NCI-H748 (cell line): Measurements from ENCODE around the gene THEM5.

ENCODE experiments used
- DNase-seq: peaks from one replicate; lab custom pipeline; 2025; ENCODE audit not compliant: unreplicated experiment; lab: John Stamatoyannopoulos, UW

Gene THEM5

GRCh38 chr1:151841141-151841540 is 12.4 kb downstream of the THEM5 start:
- DNase-seq = no peak

GRCh38 chr1:151840421-151840820 is 13.1 kb downstream of the THEM5 start:
- no peak for DNase-seq

GRCh38 chr1:151839457-151840403 is 13.8 kb downstream of the THEM5 start, which contains the start of gene C2CD4D:
Gene C2CD4D, minus strand, starts transcription at chr1:151839820. Its CDS starts 831 bp downstream, at chr1:151838989.
- peak; percentile 91 for DNase-seq

GRCh38 chr1:151839082-151839412 is 14.5 kb downstream of the THEM5 start:
- DNase-seq = no peak

GRCh38 chr1:151838222-151839081 is 15.1 kb downstream of the THEM5 start:
- DNase-seq = no peak

GRCh38 chr1:151837884-151838221 is 15.7 kb downstream of the THEM5 start:
- no peak for DNase-seq

- no peak for DNase-seq
Observed at GRCh38 chr1:151837197-151837596, 16.3 kb downstream of the THEM5 start.

- DNase-seq = no peak
Observed at GRCh38 chr1:151835596-151835995, 17.9 kb downstream of the THEM5 start.

GRCh38 chr1:151834239-151834638 is 19.3 kb downstream of the THEM5 start:
- DNase-seq = no peak

GRCh38 chr1:151833172-151833900 is 20.2 kb downstream of the THEM5 start:
- no peak for DNase-seq

GRCh38 chr1:151832318-151832980 is 21.1 kb downstream of the THEM5 start:
- DNase-seq = peak; percentile 13

GRCh38 chr1:151831605-151832004 is 21.9 kb downstream of the THEM5 start, which contains the start of gene RORC:
Gene RORC, minus strand, starts transcription at chr1:151831802. Its CDS starts 38 bp downstream, at chr1:151831764.
- no peak for DNase-seq

GRCh38 chr1:151831256-151831591 is 22.3 kb downstream of the THEM5 start:
- DNase-seq = no peak

- DNase-seq = no peak
Observed at GRCh38 chr1:151830055-151830454, 23.5 kb downstream of the THEM5 start.

- DNase-seq = no peak
Observed at GRCh38 chr1:151829352-151830046, 24.0 kb downstream of the THEM5 start.

- no peak for DNase-seq
Observed at GRCh38 chr1:151828921-151829320, 24.6 kb downstream of the THEM5 start.

GRCh38 chr1:151827853-151828252 is 25.7 kb downstream of the THEM5 start:
- DNase-seq = no peak

- no peak for DNase-seq
Observed at GRCh38 chr1:151825751-151826660, 27.5 kb downstream of the THEM5 start.

- DNase-seq = no peak
Observed at GRCh38 chr1:151825204-151825603, 28.3 kb downstream of the THEM5 start.
